HG02840 (cell line): Measurements from ENCODE around the gene AMY1A.
"Not testable (repeated sequence)": the region's sequence is repeated elsewhere in the genome, so short reads cannot be mapped to it uniquely, and the experiment has no call there.

Experiments
- ATAC-seq: cut with Tn5 transposase; IDR thresholded peaks from one replicate; pipeline ENCODE4 v1.9.1; 2021; ENCODE audit warnings: mild to moderate bottlenecking, moderate library complexity, moderate number of reproducible peaks; ENCODE audit not compliant: unreplicated experiment, low FRiP score

AMY1A gene

GRCh38 chr1:103655460-103655859, at the start of gene AMY1A:
Gene AMY1A (plus strand): TSS chr1:103655760. CDS start chr1:103656331, 571 bp downstream.
- ATAC-seq, result not testable (repeated sequence)

- ATAC-seq, result no peak
These were observed 39.2 kb upstream of the AMY1A start for GRCh38 chr1:103616362-103616761.

GRCh38 chr1:103616994-103617477, 38.5 kb upstream of the AMY1A start, which contains the start of gene AMY2A:
Gene AMY2A (plus strand): TSS chr1:103617427. CDS start chr1:103617441, 14 bp downstream.
- not testable (repeated sequence) for ATAC-seq

- ATAC-seq, result not testable (repeated sequence)
These were observed 28.1 kb upstream of the AMY1A start for GRCh38 chr1:103627436-103627835.

- not testable (repeated sequence) for ATAC-seq
These were observed 14.4 kb upstream of the AMY1A start for GRCh38 chr1:103641194-103641593.

- ATAC-seq, result not testable (repeated sequence)
These were observed 11.7 kb upstream of the AMY1A start for GRCh38 chr1:103643908-103644307.

- ATAC-seq, result not testable (repeated sequence)
These were observed 5.3 kb upstream of the AMY1A start for GRCh38 chr1:103650305-103650704.

GRCh38 chr1:103650889-103651288, 4.7 kb upstream of the AMY1A start:
- ATAC-seq, result not testable (repeated sequence)

GRCh38 chr1:103654133-103654532, 1.4 kb upstream of the AMY1A start:
- ATAC-seq, result not testable (repeated sequence)

GRCh38 chr1:103676335-103676734, 20.8 kb downstream of the AMY1A start:
- not testable (repeated sequence) for ATAC-seq

- ATAC-seq, result not testable (repeated sequence)
These were observed 40.5 kb downstream of the AMY1A start, which contains the start of gene AMY1B for GRCh38 chr1:103696110-103696509. Gene AMY1B (minus strand): TSS chr1:103696210. CDS start chr1:103695639, 571 bp downstream.

GRCh38 chr1:103697430-103697829, 41.9 kb downstream of the AMY1A start:
- not testable (repeated sequence) for ATAC-seq

GRCh38 chr1:103700669-103701068, 45.1 kb downstream of the AMY1A start:
- ATAC-seq, result not testable (repeated sequence)

- not testable (repeated sequence) for ATAC-seq
These were observed 45.7 kb downstream of the AMY1A start for GRCh38 chr1:103701256-103701655.

- not testable (repeated sequence) for ATAC-seq
These were observed 52.1 kb downstream of the AMY1A start for GRCh38 chr1:103707670-103708069.

GRCh38 chr1:103710381-103710780, 54.8 kb downstream of the AMY1A start:
- ATAC-seq, result not testable (repeated sequence)
